Hepatocyte (in vitro differentiated cells): ENCODE results near the gene NEK10.

Experiments used
- CTCF ChIP-seq: fragments of 200-600 bp; sonication (generic); IDR thresholded peaks from 2 replicates; pipeline ENCODE4 v1.5.1; 2016; ENCODE audit warnings: antibody characterized with exemption, mild to moderate bottlenecking; ENCODE audit not compliant: poor library complexity
- EZH2 ChIP-seq: fragments of 200-600 bp; sonication (generic); IDR thresholded peaks from 2 replicates; pipeline ENCODE4 v1.6.1; 2016; ENCODE audit warnings: antibody characterized with exemption, mild to moderate bottlenecking, borderline replicate concordance

GRCh38 chr3:27213450-27213849 lies 155.7 kb downstream of the NEK10 start:
- TF ChIP-seq CTCF (no peak), EZH2 (no peak)
